ENCODE data around the gene CPA3.

The CPA3 gene

GRCh38 chr3:148916132-148916531, 51.0 kb downstream of the CPA3 start:
- ChIA-PET CTCF (interaction anchor here (0.6 to 0.7 kb wide), 2 partner anchors 32 to 1469 kb away, joined by 3 to 5 read pairs; no protein-coding TSS in a partner anchor), POLR2A (no interaction called here)

GRCh38 chr3:148922467-148922866, 57.4 kb downstream of the CPA3 start:
- Histone ChIP-seq H3K4me1 (ENCODE audit: control insufficient read depth, insufficient read depth, low read length) (no peaks in the 10 kb centered on the region), H3K36me3 (ENCODE audit: control insufficient read depth in 2 of 2, insufficient read depth in 1 of 2, low read length in 2 of 2) (no peaks in the 10 kb centered on the region), H3K9me3 (ENCODE audit: control insufficient read depth, insufficient read depth, low read depth, low read length) (no peaks in the 10 kb centered on the region), H3K4me3 (ENCODE audit: low read depth, low read length) (no peak overlapping the region), H3K27ac (ENCODE audit: extremely low read depth, low read depth, low read length) (no peak overlapping the region)
- TF ChIP-seq ZNF37A (tag by site-specific recombination; IDR thresholded peaks at IDR 0.05): no peak
- TF ChIP-seq ZNF837 (tag by site-specific recombination; IDR thresholded peaks at IDR 0.05): no peak
- ChIA-PET CTCF (interaction anchor here (0.6 kb wide), 1 partner anchor 710 kb away, joined by 5 read pairs; no protein-coding TSS in a partner anchor), POLR2A (no interaction called here)

More at GRCh38 chr3:148916132-148916531, 51.0 kb downstream of the CPA3 start:
- Histone ChIP-seq H3K4me1 (ENCODE audit: control insufficient read depth, insufficient read depth, low read length) (no peaks in the 10 kb centered on the region), H3K9me3 (ENCODE audit: control insufficient read depth, insufficient read depth, low read depth, low read length) (no peaks in the 10 kb centered on the region), H3K4me3 (ENCODE audit: low read depth, low read length) (no peak overlapping the region), H3K36me3 (ENCODE audit: control insufficient read depth in 2 of 2, insufficient read depth in 1 of 2, low read length in 2 of 2) (no peaks in the 10 kb centered on the region), H3K27ac (ENCODE audit: extremely low read depth, low read depth, low read length) (no peak overlapping the region)
- TF ChIP-seq WT1 (tag by site-specific recombination; IDR thresholded peaks at IDR 0.05) (no peak), PATZ1 (tag by site-specific recombination; IDR thresholded peaks at IDR 0.05) (no peak), ZNF48 (tag by site-specific recombination; IDR thresholded peaks at IDR 0.05) (no peak), ZNF10 (tag by site-specific recombination; IDR thresholded peaks at IDR 0.05) (no peak), ATF2 (tag by site-specific recombination; IDR thresholded peaks at IDR 0.05; ENCODE audit: low read depth) (no peak), BCL6B (tag by site-specific recombination; IDR thresholded peaks at IDR 0.05) (no peak)

- H3K9me3 ChIP-seq (ENCODE audit: control insufficient read depth, insufficient read depth, low read depth, low read length): no peaks in the 10 kb centered on the region
- POLR2A ChIA-PET: no interaction called here
- no peaks in the 10 kb centered on the region for H3K4me1 ChIP-seq (ENCODE audit: control insufficient read depth, insufficient read depth, low read length)
- CTCF ChIA-PET: no interaction called here
- no peak overlapping the region for H3K27ac ChIP-seq (ENCODE audit: extremely low read depth, low read depth, low read length)
- no peaks in the 10 kb centered on the region for H3K36me3 ChIP-seq (ENCODE audit: control insufficient read depth in 2 of 2, insufficient read depth in 1 of 2, low read length in 2 of 2)
- no peak overlapping the region for H3K4me3 ChIP-seq (ENCODE audit: low read depth, low read length)
- TF ChIP-seq ZBTB26 (tag by site-specific recombination; optimal IDR thresholded peaks at IDR 0.05) (no peak), ZFHX2 (tag by site-specific recombination; conservative IDR thresholded peaks at IDR 0.05) (no peak), ZNF530 (tag by site-specific recombination; IDR thresholded peaks at IDR 0.05; ENCODE audit: low read depth) (no peak), ZNF362 (tag by site-specific recombination; IDR thresholded peaks at IDR 0.05) (no peak), ZNF473 (tag by site-specific recombination; IDR thresholded peaks at IDR 0.05) (no peak), ZNF639 (tag by site-specific recombination; IDR thresholded peaks at IDR 0.05) (no peak), ZNF670 (tag by site-specific recombination; IDR thresholded peaks at IDR 0.05; ENCODE audit: low read depth) (no peak), ZSCAN16 (tag by site-specific recombination; IDR thresholded peaks at IDR 0.05) (no peak), ZNF830 (tag by site-specific recombination; IDR thresholded peaks at IDR 0.05; ENCODE audit: low read depth) (no peak), ZNF549 (tag by site-specific recombination; IDR thresholded peaks at IDR 0.05) (no peak), ZNF664 (tag by site-specific recombination; IDR thresholded peaks at IDR 0.05) (no peak), ZNF423 (tag by site-specific recombination; IDR thresholded peaks at IDR 0.05) (no peak), AEBP2 (tag by site-specific recombination; IDR thresholded peaks at IDR 0.05; ENCODE audit: borderline replicate concordance) (no peak), ZNF707 (tag by site-specific recombination; IDR thresholded peaks at IDR 0.05) (no peak), YY1 (tag by site-specific recombination; IDR thresholded peaks at IDR 0.05) (no peak)
Measured at GRCh38 chr3:148923592-148923991, 58.5 kb downstream of the CPA3 start.
